8988T (cell line): ENCODE results near the gene GPC5.

Experiments
- DNase-seq: peaks from one replicate; pipeline ENCODE4 v3.0.0; 2011

Gene GPC5

GRCh38 chr13:91904005-91904404, 505.6 kb downstream of the GPC5 start:
- DNase-seq = no peak

DNA sequence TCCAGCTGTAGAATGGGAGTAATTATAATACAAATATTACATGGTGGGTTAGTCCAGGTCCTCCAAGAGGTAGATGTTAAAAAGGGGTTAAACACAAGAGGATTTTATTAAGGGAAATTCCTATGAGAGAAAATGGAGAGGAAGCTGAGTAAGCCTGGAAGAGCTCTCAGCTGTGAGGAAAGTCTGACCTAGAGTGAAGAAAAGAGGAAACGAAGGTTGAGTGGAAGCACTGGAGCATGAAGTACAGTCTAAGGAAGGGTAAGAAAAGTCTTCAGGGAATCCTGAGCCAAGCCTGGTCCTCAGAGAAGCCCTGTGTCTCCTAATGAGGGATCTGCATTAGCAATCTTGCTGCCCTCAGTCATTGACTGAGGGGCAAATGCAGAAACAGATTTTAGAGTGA, 506.2 kb downstream of the GPC5 start:
- no peak for DNase-seq

- DNase-seq = no peak
Observed at GRCh38 chr13:91907398-91907797, 509.0 kb downstream of the GPC5 start.

GRCh38 chr13:91909617-91910016, 511.2 kb downstream of the GPC5 start:
- no peak for DNase-seq

GRCh38 chr13:91922969-91923592, 524.7 kb downstream of the GPC5 start:
- DNase-seq = no peak

DNA sequence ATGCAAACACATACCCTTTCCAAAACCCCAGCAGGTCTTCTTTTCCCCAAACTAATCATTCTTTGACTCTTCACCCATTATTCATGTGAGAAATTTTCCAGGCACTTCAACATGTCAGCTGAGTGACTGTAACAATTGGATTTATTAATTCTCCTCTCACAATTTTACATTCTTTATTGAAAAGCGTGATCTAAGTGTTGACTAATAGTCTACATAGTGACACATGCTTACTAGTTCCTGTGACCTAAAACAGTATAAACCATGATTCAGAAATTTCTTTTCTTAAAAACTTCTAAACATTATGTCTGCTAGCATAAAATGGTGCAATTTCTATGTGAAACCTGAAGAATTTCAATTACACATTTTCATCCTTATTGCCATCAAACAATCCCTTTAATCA, 532.3 kb downstream of the GPC5 start:
- DNase-seq = no peak

GRCh38 chr13:91934354-91934753, 535.9 kb downstream of the GPC5 start:
- no peak for DNase-seq

GRCh38 chr13:91946498-91947070, 548.2 kb downstream of the GPC5 start:
- no peak for DNase-seq

DNA sequence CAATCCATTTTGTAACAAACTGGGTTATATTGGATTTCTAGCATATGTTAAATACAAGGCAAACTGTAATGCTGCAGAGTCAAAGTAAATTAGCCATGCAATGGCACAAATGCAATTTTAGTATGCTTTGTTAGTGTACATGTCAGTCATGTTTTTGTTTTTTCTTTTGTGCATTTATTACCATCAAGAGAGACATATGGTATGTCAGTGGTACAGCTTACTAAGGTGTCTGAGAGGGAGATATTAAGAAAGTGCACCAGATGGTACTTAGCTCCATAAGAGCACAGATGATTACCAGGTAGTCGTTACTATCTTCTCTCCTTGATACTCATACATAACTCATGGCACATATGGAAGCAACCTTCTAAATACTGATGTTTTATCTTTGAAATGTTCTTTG, 550.3 kb downstream of the GPC5 start:
- no peak for DNase-seq

DNA sequence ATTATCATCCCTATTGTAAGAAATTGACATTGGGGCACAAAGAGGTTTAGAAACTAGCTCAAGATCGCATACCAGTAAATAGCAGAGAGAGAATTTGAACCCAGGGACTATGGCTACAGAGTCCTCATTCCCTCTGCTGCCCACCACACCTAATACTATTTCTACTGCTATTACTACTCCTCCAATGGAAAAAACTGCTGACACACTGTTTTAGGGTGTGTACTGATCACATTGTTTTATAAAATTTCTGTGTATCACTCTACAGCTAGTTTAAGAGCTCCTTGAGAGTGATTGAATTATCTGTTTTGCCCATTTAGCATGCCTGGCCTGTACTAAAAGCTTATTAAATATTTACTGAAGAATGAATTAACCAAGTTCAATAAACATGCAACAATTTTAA, 552.4 kb downstream of the GPC5 start:
- no peak for DNase-seq

- DNase-seq = no peak
Observed at GRCh38 chr13:91955546-91956355, 557.3 kb downstream of the GPC5 start.

DNA sequence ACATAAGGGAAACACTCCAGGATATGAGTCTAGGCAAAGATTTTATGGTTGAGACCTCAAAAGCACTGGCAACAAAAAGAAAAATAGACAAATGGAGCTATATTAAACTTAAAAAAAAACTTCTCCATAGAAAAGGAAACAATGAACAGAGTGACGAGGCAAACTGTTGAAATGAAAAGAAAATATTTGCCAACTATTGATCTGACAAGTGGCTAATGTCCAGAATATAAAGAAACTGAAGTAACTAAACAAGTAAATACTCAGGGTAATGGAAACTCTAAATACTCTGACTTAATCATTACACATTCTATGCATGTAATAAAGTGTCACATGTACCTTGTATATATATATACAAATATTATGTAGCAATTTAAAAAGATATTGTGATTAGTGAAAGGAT, 562.5 kb downstream of the GPC5 start:
- DNase-seq = no peak

GRCh38 chr13:91962946-91963345, 564.5 kb downstream of the GPC5 start:
- no peak for DNase-seq

DNA sequence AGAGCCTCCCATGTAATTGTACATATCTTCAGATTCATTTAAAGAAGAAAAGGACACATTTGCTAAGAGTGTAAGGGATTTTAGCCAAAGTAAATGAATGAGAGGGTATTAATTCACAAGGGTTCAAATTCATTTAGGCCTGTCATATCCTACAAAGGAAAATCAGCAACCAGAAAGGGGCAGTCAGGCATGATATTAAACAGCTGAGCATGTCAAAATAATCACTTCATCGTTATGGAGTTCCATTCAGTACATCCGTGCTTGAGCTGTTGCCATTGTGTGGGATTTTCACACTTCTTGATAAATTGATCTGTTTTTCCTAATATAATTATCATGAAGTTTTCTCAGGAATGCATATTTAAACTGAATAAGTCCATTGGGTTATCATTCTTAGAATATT, 567.1 kb downstream of the GPC5 start:
- DNase-seq = no peak

DNA sequence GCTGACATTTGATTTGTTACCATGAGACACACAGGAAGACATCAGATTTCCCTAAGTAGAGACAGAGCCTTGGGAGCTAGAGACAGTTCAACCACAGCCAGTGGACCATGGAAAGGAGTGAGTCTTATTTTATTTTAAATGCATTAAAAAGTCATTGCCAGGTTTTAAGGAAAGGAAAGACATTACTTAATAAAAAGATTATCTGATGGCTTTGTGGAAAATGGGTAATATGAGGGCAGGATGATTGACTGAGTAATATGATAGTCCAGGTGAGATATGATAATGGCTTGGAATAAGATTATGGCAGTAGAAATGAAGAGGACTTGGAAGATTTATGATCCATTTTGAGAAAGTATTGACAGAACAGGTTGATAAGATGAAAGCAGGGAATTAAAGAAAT, 580.1 kb downstream of the GPC5 start:
- no peak for DNase-seq

GRCh38 chr13:91986761-91987483, 588.5 kb downstream of the GPC5 start:
- DNase-seq = no peak

GRCh38 chr13:91988331-91988730, 589.9 kb downstream of the GPC5 start:
- no peak for DNase-seq

- no peak for DNase-seq
Observed at GRCh38 chr13:92012787-92013186, 614.4 kb downstream of the GPC5 start.

GRCh38 chr13:92017737-92018136, 619.3 kb downstream of the GPC5 start:
- DNase-seq = no peak

GRCh38 chr13:92028695-92029094, 630.3 kb downstream of the GPC5 start:
- DNase-seq = no peak

DNA sequence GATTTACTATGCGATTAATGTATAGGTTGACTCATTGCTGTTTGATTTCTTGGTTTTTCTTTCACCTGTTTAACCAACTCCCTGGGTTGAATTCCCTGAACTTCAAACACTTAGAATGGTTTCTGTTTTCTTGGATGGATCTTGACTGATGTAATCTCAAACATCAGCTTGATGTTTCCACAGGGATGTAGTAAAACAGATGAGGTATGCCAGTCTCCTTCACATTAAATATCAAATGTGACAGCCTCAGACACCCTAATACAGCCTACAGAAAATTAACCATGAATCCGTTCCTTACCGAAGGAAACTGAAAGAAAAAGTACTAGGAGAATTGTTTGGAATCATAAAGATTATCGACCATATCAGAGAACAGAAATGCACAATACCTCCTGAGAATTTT, 631.2 kb downstream of the GPC5 start:
- DNase-seq = no peak

GRCh38 chr13:92038905-92039304, 640.5 kb downstream of the GPC5 start:
- no peak for DNase-seq

GRCh38 chr13:92042522-92042921, 644.1 kb downstream of the GPC5 start:
- no peak for DNase-seq

DNA sequence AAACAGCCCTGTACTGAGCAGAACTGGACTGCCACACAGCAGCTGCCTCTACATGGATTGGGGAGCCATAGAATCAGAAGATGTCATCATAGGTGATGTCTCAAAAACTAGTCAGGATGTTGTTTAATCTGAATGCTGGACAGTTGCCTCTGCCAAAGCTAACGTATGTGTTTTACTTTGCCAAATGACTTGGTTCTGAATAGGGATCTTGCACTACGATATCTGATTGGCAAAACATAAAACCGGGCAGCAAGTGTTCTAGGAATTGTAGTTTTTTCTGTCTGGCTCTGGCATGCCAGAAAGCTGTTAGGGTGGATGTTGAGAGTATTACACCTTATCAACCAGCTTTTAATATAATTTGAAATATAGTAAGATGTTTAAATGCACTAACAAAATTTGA, 645.9 kb downstream of the GPC5 start:
- DNase-seq = no peak
